Airway epithelial cell (primary cell): ENCODE data around the gene CDK15. TPM values are rescaled to one million over a fixed set of nuclear protein-coding genes. Genes with fewer than 3 reads are reported as not detected.

Experiments
- total RNA-seq: library from RNA; depleted of rRNA; stranded (reverse); fragments of >200 nt; gene quantifications from 2 replicates; pipeline ENCODE4 v1.2.3, GENCODE V29; 2015

The CDK15 gene
- total RNA-seq: 0.46 TPM in 1 of 2 replicates, not detected in the other

GRCh38 chr2:201806442-201807170, at the start of gene CDK15:
CDK15 (plus strand) TSS chr2:201806537; CDS start chr2:201806665, 128 bp downstream.

GRCh38 chr2:201780674-201781493, 25.5 kb upstream of the CDK15 start, which contains the start of gene ALS2:
ALS2 (minus strand) TSS chr2:201780933; CDS start chr2:201768885, 12,048 bp downstream.

Other genes starting within 250 kb of the CDK15 start
- gene TMEM237, start 163.0 kb upstream of the CDK15 start, total RNA-seq: 44.0 and 44.4 TPM in 2 replicates
- gene MPP4, start 107.9 kb upstream of the CDK15 start, total RNA-seq: 0.35 TPM in 1 of 2 replicates, not detected in the other
- gene ALS2, start 25.6 kb upstream of the CDK15 start, total RNA-seq: 10.2 and 13.5 TPM in 2 replicates
- gene FZD7, start 227.3 kb downstream of the CDK15 start, total RNA-seq: 6.8 and 7.0 TPM in 2 replicates